Osteocyte (in vitro differentiated cells): ENCODE data around the gene MYOZ3. TPM values are rescaled to one million over a fixed set of nuclear protein-coding genes. Genes with fewer than 3 reads are reported as not detected.
A peak's percentile ranks its signal among the peaks of the same experiment; 100 is the strongest.

ENCODE experiments used
- DNase-seq: peaks from one replicate; pipeline ENCODE4 v3.0.0; 2021; ENCODE audit warnings: mixed read lengths; ENCODE audit not compliant: unreplicated experiment; ENCODE audit errors: extremely low spot score
- H3K27ac Mint-ChIP-seq: one replicate; pipeline ENCODE4 v1.8.0; 2021; ENCODE audit warnings: mild to moderate bottlenecking, mixed read lengths; ENCODE audit not compliant: unreplicated experiment
- H3K27me3 Mint-ChIP-seq: one replicate; pipeline ENCODE4 v1.8.0; 2021; ENCODE audit warnings: mixed read lengths; ENCODE audit not compliant: unreplicated experiment
- H3K36me3 Mint-ChIP-seq: one replicate; pipeline ENCODE4 v1.8.0; 2021; ENCODE audit warnings: mixed read lengths; ENCODE audit not compliant: unreplicated experiment
- H3K4me1 Mint-ChIP-seq: one replicate; pipeline ENCODE4 v1.8.0; 2021; ENCODE audit warnings: mixed read lengths; ENCODE audit not compliant: unreplicated experiment
- H3K4me3 Mint-ChIP-seq: one replicate; pipeline ENCODE4 v1.8.0; 2021; ENCODE audit warnings: mild to moderate bottlenecking, moderate library complexity, mixed read lengths; ENCODE audit not compliant: unreplicated experiment
- H3K9me3 Mint-ChIP-seq: one replicate; pipeline ENCODE4 v1.8.0; 2021; ENCODE audit warnings: mixed read lengths; ENCODE audit not compliant: unreplicated experiment
- total RNA-seq: library from RNA; stranded (reverse); gene quantifications from 2 replicates; pipeline ENCODE4 v1.2.1, GENCODE V29; 2021
- TF ChIP-seq, protein P1 (sequence below): fragments of 200-600 bp; sonication (generic); IDR thresholded peaks from 2 replicates; pipeline ENCODE4 v1.5.0; 2021; ENCODE audit warnings: antibody characterized with exemption, mild to moderate bottlenecking, moderate library complexity

Gene MYOZ3
- total RNA-seq, 1 donor from 2014 or later: 0.27 TPM

DNA sequence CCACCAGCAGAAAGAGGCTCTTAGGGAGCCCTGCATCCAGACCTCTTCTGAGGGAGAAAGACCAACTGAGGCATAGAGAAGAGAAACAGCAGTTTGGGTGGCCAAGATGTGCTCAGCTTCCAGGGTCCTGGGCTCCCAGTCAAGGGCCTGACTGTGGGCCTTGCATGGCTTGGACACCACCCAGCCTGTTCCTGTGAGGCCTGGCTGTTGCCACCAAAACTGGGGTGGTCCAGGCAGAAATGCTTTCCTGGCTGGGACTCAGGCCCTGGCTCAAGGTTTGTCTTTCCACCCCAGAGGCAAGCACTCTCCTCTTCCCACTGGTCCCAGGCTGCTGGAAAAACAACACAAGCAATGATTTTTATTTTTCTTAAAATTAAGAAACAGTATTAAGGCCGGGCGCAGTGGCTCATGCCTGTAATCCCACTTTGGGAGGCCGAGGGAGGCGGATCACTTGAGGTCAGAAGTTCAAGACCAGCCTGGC is 13.3 kb downstream of the MYOZ3 start:
- H3K4me3 Mint-ChIP-seq: no peak overlapping the region
- H3K27ac Mint-ChIP-seq: peak overlapping the region; percentile 84
- TF ChIP-seq, protein P1, sequence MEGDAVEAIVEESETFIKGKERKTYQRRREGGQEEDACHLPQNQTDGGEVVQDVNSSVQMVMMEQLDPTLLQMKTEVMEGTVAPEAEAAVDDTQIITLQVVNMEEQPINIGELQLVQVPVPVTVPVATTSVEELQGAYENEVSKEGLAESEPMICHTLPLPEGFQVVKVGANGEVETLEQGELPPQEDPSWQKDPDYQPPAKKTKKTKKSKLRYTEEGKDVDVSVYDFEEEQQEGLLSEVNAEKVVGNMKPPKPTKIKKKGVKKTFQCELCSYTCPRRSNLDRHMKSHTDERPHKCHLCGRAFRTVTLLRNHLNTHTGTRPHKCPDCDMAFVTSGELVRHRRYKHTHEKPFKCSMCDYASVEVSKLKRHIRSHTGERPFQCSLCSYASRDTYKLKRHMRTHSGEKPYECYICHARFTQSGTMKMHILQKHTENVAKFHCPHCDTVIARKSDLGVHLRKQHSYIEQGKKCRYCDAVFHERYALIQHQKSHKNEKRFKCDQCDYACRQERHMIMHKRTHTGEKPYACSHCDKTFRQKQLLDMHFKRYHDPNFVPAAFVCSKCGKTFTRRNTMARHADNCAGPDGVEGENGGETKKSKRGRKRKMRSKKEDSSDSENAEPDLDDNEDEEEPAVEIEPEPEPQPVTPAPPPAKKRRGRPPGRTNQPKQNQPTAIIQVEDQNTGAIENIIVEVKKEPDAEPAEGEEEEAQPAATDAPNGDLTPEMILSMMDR: no peak
- H3K27me3 Mint-ChIP-seq: peaks cover 2% of the 10 kb centered on the region
- H3K36me3 Mint-ChIP-seq: no peaks in the 10 kb centered on the region
- peak; percentile 65 for DNase-seq
- H3K9me3 Mint-ChIP-seq: no peaks in the 10 kb centered on the region
- H3K4me1 Mint-ChIP-seq: peaks cover 25% of the 10 kb centered on the region

DNA sequence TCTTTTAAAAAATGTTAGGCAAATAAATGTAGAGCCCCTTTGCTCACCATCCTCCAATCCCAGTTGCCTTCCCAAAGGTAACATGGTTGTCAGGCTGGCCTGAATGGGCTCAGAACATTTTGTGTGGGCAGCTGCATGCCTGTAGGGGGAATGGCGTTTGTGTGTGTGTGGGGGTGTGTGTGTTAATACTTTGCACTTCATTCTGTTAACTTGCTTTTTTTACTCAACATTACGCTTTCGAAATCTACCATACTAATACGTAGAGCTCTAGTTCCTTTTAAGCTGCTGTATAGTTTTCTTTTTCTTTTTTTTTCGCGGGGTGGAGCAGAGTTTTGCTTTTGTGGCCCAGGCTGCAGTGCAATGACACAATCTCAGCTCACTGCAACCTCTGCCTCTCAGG is 14.0 kb downstream of the MYOZ3 start:
- TF ChIP-seq, protein P1: no peak
- Mint-ChIP-seq H3K9me3 (no peaks in the 10 kb centered on the region), H3K36me3 (no peaks in the 10 kb centered on the region), H3K27ac (no peak overlapping the region), H3K4me3 (no peak overlapping the region), H3K27me3 (no peaks in the 10 kb centered on the region), H3K4me1 (peaks cover 25% of the 10 kb centered on the region)
- no peak for DNase-seq

- H3K27ac Mint-ChIP-seq: no peak overlapping the region
- H3K9me3 Mint-ChIP-seq: no peaks in the 10 kb centered on the region
- H3K36me3 Mint-ChIP-seq: no peaks in the 10 kb centered on the region
Measured at GRCh38 chr5:150676578-150676977, 15.5 kb downstream of the MYOZ3 start.

DNA sequence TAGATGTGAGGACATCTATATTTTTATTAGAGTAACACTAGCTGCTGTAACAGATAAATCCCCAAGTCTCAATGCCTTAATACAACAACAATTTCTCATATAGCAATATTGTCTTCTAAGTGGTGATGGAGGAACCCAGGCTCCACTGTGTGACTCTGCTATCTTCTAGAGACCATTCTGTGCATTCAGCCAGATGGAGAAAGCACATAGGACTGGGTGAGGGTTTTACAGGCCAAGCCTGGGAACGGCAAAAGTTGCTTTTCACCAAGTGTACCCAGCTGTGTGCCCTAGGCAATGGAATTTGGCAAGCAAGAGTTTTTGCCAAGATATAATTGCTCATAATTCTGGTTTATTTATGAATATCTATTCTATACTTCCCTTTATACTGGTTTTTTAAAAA is 28.1 kb downstream of the MYOZ3 start:
- Mint-ChIP-seq H3K36me3 (peaks cover 45% of the 10 kb centered on the region), H3K27ac (no peak overlapping the region), H3K4me3 (no peak overlapping the region), H3K27me3 (no peaks in the 10 kb centered on the region), H3K4me1 (no peaks in the 10 kb centered on the region), H3K9me3 (no peaks in the 10 kb centered on the region)
- DNase-seq: no peak
- TF ChIP-seq, protein P1: no peak

More at GRCh38 chr5:150676578-150676977, 15.5 kb downstream of the MYOZ3 start:
- peak; percentile 76 for DNase-seq
- peaks cover 25% of the 10 kb centered on the region for H3K4me1 Mint-ChIP-seq
- no peak overlapping the region for H3K4me3 Mint-ChIP-seq
- no peaks in the 10 kb centered on the region for H3K27me3 Mint-ChIP-seq
- TF ChIP-seq, protein P1: no peak

DNA sequence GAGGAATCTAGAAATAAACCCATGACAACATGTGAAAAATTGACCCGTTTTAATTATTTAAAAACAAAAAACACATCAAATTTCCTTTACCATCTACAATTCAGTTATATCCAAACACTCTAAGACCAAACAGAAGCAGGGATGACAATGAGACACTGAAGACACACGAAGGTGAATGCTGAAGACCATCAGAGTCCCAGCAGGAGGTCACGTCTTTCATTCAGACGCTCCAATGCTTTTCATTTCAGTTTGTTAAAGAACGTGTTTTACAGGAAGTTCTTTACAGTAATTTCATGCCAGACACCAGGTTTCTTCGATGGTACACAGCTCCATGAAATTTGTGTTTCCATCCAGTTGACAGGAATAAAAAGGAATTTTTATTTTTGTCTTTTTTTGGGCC is 29.7 kb downstream of the MYOZ3 start:
- Mint-ChIP-seq H3K36me3 (peaks cover 59% of the 10 kb centered on the region), H3K9me3 (no peaks in the 10 kb centered on the region), H3K27me3 (no peaks in the 10 kb centered on the region), H3K27ac (no peak overlapping the region), H3K4me3 (no peak overlapping the region), H3K4me1 (no peaks in the 10 kb centered on the region)
- no peak for DNase-seq
- TF ChIP-seq, protein P1: no peak
